NCI-H2107 (cell line): ENCODE measurements around the gene MINDY3.

Experiments used
- DNase-seq: peaks from one replicate; lab custom pipeline; 2025; lab: John Stamatoyannopoulos, UW

The MINDY3 gene

DNA sequence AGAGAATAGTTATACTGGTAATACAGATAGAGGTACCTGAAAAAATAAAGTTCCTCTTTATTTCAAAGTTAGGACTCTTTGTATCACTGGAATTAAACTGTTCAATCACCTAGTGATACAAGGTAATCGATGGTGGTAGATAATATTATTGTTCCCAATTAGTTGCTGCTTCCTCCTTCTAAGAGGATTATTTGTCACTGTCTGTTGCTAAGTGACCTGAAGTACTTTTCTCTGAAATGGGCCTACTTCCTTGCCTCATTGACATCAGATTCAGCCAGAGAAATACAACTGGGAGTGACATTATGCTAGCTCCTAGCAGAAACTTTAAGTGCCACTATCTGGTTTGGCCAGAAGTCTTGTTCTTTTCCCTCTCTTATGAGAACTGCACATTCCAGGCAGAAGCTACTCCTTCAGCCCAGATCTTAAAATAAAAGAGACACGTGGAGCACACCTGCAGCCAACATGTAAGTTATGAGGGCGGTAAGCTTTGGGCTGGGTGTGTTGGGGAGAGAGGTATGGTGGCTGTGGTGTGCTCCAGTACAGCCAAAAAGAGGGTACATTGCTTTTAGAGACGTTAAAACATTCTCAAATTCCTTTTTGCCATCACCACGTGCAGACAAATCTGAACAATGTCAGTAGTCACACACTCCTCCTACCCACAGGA, 54.8 kb downstream of the MINDY3 start:
- DNase-seq: no peak

DNA sequence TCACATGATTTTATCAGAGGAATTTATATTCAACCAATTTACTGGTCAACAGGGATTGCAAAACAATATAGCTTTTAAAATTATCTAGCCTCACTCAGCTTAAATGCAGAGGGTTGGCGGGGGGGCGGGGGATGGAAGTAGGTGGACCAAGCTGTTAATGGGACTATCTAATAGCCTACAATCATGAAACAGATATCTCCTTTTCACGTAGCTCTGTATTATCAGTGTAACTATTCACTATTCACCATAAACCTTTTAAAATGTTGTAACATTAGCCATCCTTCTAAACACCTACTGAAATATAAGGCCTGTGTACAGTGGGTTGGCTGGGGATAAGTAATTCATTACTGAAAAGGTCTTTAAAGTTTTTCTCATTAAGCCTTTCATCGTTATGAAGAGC, 56.2 kb downstream of the MINDY3 start:
- no peak for DNase-seq

DNA sequence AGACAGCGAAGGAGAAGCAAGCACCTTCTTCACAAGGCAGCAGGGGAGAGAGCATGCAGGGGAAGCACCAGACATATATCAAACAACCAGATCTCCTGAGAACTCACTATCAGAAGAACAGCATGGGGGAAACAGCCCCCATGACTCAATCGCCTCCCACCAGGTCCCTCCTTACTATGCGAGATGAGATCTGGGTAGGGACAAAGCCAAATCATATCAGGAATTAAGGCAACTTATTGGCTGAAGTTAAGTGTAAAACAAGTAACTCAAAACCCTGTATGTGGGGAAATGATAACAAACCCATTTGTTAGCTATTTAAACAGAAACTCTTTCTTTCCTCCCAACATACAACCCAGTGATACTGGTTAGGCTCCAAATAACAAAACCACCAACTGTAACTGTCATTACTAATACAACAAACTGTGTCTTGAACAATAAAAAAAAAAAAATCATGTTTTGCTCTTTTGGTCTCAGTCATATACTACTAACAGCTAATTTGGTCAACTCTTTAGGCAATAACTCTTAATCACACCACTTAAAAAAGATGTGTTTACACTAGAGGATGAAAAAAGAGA, 57.8 kb downstream of the MINDY3 start:
- no peak for DNase-seq

DNA sequence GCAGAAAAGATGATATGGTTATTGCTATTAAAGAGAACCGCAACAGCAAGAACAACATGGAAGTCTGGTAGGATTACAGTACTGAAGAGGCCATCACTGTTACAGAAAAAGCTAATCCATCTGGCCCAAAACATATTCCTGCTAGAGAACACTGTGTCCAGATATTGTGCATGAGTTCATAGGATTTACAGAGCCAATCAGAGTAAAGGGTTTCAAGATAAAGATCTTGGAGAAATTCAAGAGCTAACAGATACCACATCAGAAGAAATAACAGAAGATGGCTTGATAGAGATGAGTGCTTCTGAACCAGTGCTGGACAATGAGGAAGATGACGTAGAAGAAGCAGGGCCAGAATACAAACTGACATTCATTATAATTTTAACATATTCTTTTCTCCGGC, 58.7 kb downstream of the MINDY3 start:
- DNase-seq: no peak

DNA sequence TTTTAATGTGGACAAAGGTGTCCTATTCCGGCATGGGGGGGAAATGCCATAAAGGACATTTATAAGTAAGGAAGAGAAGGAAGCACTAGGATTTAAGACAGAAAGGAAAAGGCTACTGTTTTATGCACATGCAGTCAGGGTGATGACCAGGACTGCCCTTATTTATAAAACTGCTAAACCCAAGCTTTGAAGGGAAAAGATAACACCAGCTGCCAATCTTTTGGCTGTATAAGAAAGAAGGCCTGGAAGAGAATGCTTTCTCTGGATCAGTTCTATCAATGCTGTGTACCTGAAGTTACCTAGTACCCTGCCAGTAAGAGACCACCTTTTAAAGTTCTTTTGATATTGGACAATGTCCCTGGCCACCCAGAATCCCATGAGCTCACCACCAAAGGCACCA, 59.2 kb downstream of the MINDY3 start:
- DNase-seq: no peak

DNA sequence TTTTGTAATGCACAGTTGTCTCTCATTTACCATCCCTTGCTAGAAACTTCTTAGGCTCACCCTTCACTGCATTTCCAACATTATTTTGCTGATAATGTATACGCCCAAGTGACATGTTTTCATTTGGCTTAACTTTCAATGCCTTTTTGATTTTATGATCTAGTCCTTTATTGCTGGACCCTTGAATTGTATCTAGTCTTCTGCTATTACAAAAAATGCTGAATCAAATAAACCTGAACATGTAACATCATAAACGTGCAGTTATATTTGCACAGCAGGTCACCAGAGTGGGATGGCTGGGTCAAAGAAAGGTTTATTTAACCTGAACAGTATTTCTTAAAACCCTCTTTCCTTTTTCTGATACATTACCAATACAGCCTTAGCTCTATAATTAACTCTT, 63.0 kb downstream of the MINDY3 start:
- no peak for DNase-seq

DNA sequence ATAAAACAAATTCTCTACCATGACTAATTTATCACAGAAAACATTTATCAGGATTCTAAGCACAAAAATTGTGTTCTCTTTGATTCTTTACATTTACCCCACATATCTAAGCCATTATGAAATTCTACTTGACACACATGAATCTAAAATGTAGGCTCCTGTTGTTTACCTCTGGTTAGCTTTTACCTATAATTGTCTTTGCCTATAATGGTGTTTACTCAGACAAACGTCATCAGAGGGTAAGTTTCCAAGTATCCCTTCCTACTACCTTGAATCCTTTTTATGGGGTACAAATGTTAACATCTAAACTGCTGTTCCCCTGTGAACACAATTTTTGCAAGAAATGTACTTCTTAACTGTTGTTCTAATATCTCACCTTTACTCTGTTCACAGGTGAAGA, 63.5 kb downstream of the MINDY3 start:
- no peak for DNase-seq

DNA sequence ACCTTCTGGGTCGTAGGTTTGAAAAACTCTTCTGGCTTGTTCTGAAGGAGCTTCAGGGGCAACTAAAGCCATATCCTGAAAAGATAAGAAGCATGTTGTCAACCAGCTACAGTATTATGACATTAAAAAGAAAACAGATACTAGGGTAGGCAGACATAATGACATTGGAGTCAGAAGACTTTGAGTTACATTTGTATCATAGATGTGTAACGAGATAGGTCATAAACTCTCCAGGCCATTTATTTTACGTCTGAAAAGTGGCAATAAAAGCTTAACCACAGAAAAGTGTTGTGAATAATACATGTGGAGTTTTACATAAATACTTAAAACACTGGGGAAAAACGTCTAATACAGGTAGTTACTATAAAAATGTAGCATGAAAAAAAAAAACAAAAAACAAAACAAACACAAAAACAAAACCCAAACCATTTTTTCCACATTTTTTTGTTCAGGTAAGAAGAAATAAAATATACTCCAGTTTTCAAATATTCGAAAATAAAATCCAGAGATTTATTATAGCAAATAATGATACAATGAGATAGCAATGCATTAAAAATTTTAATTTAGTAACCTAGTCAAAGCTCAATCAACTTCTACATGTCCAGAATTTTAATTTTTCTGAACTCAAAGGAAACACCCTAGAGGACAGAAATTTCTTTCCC, 64.1 kb downstream of the MINDY3 start:
- no peak for DNase-seq

DNA sequence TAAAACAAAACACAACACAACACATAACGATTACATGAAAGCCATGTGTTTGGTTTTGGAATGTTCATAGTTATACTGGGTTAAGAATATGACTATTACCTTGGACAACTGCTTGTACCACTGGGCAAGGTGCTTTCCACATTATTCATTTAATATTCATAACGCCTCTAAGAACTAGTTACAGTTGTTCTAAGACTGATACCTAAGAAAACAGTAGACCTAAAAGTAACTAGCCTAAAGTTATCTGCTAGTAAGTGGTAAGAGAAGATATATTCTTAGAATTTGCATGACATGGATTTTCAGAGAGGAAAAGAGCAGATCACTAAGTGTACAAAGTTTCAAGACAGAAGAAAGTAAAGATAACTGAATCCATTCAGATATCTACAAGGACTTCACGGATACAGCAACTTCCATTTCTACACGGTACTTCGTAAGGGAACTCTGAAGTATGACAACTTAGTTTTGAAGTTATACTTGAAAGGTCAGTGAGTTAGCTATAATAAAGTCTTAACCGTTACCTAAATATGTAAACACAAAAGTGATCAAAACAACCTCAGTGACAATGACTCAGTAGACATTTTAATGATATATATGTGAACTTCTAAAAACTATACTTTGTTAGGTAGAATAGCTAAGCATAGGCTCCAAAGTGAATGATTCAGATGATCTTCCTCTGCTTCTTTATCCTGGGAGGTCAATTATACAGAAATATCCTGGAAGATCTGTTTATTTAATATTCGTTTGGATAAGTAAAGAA, 65.1 kb downstream of the MINDY3 start:
- no peak for DNase-seq

DNA sequence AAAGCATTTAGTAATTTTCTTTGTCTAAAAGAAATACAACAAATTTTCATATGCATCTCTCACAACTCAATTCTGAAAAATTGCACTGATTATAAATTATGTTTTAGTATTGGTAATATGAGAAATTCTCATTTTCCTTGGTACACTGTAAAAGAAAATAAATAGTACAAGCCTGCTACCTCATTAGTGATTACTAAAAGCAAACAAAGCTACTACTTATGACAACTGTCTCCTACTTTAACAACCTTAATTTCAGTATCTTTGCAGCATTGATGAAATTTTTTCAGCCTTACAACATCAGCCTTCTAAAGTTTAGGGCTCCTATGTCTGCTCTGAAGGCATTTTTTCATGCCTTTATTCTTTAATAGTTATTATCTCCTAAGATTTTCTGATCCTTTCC, 65.7 kb downstream of the MINDY3 start:
- DNase-seq: no peak

DNA sequence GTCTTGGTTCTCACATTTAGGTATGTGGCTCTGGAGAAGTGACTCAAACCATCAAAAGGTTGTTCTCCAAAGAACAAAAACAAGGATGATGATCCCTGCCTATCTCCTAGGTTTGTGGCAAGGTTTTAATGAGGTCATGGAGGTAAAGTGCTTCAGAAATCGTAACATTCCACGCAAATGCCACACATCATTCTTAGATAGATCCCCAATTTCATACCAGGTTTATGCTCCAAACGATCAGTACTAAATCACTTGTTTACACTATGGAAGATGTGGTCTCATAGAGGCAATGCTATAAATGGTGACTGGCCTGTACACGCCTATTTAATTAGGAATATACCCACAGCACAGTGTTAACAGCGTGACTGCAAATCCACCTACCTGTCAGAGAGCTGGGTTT, 66.6 kb downstream of the MINDY3 start:
- no peak for DNase-seq

DNA sequence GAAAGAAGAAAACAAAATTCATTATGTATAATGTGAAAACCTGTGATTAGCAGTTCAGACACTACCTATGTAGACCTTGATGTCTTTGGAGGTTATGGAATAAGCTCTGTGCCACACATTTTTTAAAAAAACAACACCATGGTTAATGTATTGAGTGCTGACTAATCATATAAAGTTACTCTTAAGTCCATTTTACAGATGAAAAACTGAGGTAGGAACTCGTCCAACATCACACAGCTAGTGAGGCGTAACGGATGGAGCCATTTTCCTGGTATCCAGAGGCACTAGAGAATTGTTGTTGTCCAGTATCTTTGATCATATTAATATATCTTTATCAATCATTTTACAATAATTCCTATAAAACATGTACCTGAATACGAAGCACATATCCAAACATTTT, 67.5 kb downstream of the MINDY3 start:
- no peak for DNase-seq

DNA sequence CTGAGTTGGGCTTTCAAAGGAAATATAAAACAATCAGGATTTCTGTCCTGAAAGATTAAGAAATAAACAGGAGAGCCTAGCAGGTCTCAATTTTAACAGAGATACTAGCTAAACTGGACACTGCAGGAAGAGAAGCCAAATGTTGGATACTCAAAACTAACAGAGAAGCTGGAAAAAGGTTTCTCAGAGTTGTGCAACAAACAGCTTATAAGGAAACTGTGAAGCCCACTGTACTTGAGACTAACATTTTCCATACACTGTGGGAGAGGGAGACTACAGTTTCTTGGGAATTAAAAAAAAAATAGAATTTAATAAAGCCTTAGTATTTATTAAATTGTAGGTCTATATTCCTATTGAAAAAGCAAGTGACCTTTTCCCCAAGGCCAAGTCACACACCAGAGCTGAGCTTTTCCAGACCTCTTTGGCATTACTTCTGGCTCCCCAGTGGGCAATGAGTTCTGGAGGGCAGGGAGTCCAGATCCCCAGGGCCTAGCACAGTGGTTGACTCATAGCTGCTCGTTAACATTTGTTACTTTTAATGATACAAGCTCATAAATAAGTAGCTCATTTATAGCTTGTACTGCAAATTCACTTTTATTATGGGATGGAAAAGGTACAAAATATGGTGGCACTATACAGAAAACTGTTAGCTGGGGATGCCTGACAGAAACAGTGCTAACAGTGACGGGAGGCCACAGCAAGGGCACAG, 68.3 kb downstream of the MINDY3 start:
- DNase-seq: no peak

DNA sequence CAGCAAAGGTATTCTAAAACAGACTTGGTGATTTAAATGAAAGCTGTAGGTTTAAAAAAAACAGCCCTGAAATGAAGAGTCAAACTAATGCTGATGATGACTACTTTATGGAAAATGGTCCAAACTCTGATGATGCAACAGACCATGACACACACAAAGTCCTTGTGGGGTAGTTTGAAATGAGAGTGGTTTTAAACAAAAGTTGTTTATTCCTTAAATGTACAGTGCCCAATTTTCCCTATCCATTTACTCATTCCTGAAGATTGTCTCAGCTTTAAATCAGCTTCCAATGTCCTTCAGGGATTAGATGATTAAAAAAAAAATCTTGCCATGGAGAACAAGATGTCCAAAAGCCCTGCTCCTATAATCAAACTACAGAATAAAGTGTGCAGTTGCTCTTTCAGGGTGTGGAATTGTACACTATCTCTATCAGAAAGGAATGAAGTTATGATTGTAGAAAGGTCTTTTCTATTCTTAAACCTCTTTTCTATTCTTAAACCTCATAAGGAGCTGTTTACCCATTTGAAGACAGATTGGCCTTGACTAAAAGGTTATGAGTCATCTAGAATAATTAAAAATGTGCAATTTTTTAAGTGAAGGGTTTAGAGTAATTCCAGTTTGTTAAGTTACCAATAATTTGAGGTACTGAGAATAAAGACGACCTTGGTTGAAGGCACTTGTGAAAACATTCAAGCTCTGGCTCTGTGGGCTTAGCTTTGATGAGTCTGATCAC, 70.3 kb downstream of the MINDY3 start:
- no peak for DNase-seq

DNA sequence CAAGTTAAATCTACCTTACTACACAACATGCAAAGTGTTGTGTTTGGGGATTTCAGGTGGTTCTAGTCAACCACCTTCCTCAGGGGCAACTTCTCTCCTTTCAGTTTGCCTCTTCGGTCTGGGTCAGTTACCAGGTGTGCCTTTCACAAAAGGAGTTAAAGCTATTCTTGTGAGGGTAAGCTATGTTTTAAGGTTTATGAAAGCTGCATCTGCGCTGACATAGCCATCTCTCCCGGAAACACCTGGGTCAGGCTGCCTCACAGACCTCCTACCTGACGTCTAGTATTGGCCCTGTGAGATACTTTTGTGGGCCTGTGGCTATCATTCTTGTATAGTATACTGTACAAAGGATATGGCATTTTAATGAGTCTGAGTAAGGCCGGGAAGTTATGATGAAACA, 72.9 kb downstream of the MINDY3 start:
- DNase-seq: no peak

DNA sequence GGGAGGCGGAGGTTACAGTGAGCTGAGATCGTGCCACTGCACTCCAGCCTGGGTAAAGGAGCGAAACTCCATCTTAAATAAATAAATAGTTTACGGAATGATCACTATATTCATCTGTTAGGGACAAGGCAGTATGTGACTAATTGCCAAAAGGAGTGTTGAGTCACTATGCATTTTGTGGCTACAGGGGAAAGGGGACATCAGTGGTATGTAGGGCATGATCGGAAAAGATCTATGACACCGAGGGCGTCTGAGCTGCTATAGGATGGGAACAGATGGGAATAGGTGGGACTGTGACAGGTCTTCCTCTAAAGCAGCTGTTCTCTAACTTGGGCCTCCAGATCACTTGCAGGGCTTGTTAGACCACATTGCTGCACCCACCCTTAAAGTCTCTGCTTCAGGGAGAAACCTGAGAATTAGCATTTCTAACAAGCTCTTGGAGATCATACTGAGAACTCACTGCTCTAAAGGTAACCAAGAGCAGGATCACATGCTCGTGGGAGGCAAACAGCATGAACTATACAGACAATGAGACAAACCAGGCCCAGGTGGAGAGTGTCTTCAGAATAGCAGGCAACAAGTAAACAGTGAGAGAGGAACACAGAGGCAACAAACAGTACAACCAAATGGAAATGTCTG, 75.5 kb downstream of the MINDY3 start:
- no peak for DNase-seq

DNA sequence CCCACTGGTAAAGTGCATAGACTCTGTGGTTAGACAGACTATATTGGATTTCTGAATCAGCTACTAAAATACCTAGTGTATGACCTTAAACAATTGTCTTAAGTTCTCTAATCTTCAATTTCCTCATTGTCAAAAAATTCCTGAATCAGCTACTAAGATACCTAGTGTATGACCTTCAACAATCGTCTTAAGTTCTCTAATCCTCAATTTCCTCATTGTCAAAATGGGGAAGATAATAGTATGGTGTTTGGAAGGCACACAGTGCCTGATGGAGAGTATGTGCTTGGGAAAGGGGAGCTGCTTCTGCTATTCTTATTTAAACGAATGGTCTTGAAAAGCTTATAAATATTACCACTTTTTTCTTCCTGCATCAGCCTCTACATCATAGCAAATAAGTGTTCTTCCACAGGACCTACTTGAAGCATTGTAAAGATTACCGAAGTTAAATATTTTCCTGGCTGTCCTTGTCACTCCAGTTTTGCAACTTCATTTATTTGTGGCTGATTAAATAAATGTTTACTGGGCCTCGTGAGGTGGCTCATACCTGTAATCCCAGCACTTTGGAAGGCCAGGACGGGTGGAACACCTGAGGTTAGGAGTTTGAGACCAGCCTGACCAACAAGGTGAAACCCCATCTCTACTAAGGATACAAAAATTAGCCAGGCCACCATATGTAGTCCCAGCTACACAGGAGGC, 76.2 kb downstream of the MINDY3 start:
- DNase-seq: no peak

DNA sequence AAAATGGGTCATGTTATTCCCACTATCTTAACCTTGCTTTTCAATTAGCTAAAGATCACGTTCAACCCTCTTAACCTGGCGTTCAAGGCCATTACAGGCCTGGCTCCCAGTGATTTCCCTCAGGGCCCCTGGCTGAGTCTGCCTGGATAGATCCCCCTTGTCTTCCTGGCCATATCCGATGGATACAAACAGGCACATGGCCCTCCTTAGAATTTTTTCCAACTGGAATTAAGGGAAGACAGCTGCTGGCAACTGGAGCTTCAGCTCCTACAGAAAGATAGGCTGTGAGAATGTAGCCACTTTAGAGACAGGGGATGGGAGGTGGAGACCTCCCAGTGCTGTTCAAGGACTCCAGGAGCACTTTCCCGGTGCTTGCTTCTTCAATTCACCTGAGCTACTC, 77.5 kb downstream of the MINDY3 start:
- no peak for DNase-seq

DNA sequence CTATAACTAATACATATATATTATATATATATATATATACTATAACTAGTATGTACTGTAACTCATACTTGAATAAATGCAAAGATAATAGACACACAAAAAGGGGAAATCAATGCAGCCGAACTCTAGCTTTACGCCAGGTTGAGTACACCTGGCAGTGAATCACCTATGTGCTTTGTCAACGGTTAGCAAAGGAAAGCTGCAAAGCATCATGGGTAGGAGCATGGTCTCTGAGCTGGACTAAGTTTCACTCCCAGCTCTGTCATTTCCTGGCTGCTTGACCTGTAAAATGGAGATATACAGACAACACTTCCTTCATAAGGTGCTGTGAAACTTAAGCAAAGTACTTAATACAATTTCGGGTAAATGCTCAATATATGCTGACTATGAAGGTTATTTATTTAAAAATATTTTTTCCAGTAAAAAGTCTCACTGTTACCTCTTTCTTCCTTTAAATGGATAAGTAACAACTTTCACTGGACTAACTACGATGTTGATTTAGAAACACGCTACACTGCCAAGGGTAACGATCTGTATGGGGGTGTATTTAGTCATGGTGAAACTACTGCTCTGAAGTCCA, 78.8 kb downstream of the MINDY3 start:
- DNase-seq: no peak
